BJ (cell line): Measurements from ENCODE around the gene SFXN4. TPM values are rescaled to one million over a fixed set of nuclear protein-coding genes. Genes with fewer than 3 reads are reported as not detected.
A peak's percentile ranks its signal among the peaks of the same experiment; 100 is the strongest.

Experiments
- CTCF ChIA-PET: fragments of 350-600 bp; formaldehyde crosslinking; extraction: SDS; loops from one replicate; lab custom pipeline; 2021; ENCODE audit warnings: antibody characterized with exemption, inconsistent platforms; lab: Yijun Ruan, JAX
- POLR2A ChIA-PET: fragments of 300-600 bp; sonication (Branson Sonifier 250); formaldehyde crosslinking; extraction: SDS; loops from one replicate; lab custom pipeline; 2021; ENCODE audit warnings: antibody characterized with exemption; lab: Charles Lee
- DNase-seq: peaks from one replicate; pipeline ENCODE4 v3.0.0-alpha.2; 2011; ENCODE audit warnings: low read depth
- H3K27me3 ChIP-seq: 2 replicates; pipeline ENCODE4 v1.6.0; 2011; ENCODE audit warnings: low read length; ENCODE audit not compliant: control insufficient read depth, insufficient read depth
- H3K36me3 ChIP-seq: 2 replicates; pipeline ENCODE4 v1.5.1; 2011; ENCODE audit warnings: low read length; ENCODE audit not compliant: control insufficient read depth, insufficient read depth
- H3K4me3 ChIP-seq: 2 replicates; pipeline ENCODE4 v1.5.1; 2011; ENCODE audit warnings: low read depth, mild to moderate bottlenecking, control low read depth, low read length
- polyA plus RNA-seq: library from polyadenylated mRNA; depleted of rRNA; stranded (reverse); fragments of >200 nt; gene quantifications from 2 replicates; pipeline ENCODE4 v1.2.3, GENCODE V29; 2011
- TF ChIP-seq, protein P1 (sequence below): IDR thresholded peaks from 2 replicates; pipeline ENCODE4 v1.5.1; 2011; ENCODE audit warnings: low read depth, mild to moderate bottlenecking, control low read depth, inconsistent platforms, low read length, moderate library complexity; ENCODE audit not compliant: insufficient read depth

Gene SFXN4
- polyA plus RNA-seq, 1 experiment: 9.6 TPM

DNA sequence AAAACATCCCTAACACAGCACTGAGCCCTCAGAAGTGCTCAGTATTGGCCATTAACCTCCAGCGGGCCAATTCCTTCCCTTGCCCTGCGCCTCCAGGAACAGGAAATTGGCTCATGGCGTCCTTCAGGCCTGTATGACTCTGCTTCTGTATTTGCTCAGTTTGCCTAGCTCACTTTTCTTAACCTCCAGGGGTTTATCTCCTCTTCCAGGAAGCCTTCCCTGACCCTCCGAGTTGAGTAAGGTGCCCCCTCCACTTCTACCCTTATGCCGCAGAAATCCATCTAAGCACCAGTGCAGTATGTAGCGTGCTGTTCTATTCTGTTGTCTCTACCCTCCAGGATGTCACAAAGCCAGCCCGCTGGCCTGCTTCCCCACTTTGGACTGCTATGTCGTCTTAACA is 1.1 kb upstream of the SFXN4 start:
- DNase-seq: no peak
- ChIA-PET CTCF (no interaction called here), POLR2A (no interaction called here)
- H3K36me3 ChIP-seq: peaks cover 16% of the 10 kb centered on the region
- TF ChIP-seq, protein P1, sequence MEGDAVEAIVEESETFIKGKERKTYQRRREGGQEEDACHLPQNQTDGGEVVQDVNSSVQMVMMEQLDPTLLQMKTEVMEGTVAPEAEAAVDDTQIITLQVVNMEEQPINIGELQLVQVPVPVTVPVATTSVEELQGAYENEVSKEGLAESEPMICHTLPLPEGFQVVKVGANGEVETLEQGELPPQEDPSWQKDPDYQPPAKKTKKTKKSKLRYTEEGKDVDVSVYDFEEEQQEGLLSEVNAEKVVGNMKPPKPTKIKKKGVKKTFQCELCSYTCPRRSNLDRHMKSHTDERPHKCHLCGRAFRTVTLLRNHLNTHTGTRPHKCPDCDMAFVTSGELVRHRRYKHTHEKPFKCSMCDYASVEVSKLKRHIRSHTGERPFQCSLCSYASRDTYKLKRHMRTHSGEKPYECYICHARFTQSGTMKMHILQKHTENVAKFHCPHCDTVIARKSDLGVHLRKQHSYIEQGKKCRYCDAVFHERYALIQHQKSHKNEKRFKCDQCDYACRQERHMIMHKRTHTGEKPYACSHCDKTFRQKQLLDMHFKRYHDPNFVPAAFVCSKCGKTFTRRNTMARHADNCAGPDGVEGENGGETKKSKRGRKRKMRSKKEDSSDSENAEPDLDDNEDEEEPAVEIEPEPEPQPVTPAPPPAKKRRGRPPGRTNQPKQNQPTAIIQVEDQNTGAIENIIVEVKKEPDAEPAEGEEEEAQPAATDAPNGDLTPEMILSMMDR: no peak
- H3K27me3 ChIP-seq: no peaks in the 10 kb centered on the region
- H3K4me3 ChIP-seq: no peak overlapping the region

DNA sequence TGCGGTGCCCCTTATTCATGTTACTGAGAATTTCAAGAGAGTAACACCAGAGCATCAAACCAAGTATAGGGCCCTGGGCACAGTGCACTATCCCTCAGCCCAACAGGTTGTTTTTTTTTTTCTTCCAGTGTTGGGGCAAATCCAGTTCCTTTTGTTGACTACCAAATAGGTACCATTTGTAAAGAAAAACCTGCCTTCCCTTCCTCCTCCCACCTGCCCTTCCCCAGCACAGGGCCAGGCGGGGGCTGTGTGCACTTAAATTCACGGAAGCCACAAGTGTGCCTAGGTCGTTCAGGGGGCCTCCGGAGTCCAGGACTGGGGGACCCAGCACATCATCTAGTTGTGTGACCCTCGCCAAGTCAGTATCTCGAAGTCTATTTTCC is 595 bp upstream of the SFXN4 start:
- H3K27me3 ChIP-seq: no peaks in the 10 kb centered on the region
- POLR2A ChIA-PET: no interaction called here
- TF ChIP-seq, protein P1: no peak
- H3K36me3 ChIP-seq: peaks cover 12% of the 10 kb centered on the region
- H3K4me3 ChIP-seq: peak overlapping the region; percentile 76
- DNase-seq: no peak
- CTCF ChIA-PET: no interaction called here

DNA sequence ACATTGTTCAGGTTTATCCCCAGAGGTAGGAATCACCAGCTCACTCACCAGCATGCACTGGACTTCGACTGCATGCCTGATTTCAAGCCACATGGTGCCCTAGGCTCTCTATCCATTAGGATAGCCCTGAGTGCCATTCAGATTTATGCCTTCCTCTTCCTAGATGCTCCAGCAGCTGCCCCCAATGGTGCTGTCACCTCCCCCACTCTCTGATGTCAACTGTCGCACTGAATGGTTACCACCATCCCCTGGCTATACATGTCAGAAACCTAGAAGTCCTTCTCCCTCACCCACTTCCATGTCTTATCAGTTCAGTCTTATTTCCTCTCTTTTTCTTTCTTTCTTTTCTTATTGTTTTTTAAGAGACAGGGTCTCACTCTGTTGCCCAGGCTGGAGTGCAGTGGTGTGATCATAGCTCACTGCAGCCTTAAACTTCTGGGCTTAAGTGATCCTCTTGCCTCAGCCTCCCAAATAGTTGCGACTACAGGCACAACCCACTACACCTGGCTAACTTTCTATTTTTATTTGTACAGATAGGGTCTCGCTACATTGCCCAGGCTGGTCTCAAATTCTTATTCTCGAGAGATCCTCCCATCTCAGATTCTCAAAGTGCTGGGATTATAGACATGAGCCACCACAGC is 2.9 kb downstream of the SFXN4 start:
- ChIA-PET CTCF (no interaction called here), POLR2A (no interaction called here)
- TF ChIP-seq, protein P1: no peak
- no peak for DNase-seq
- peaks cover 9% of the 10 kb centered on the region for H3K36me3 ChIP-seq
- no peaks in the 10 kb centered on the region for H3K27me3 ChIP-seq
- H3K4me3 ChIP-seq: no peak overlapping the region

DNA sequence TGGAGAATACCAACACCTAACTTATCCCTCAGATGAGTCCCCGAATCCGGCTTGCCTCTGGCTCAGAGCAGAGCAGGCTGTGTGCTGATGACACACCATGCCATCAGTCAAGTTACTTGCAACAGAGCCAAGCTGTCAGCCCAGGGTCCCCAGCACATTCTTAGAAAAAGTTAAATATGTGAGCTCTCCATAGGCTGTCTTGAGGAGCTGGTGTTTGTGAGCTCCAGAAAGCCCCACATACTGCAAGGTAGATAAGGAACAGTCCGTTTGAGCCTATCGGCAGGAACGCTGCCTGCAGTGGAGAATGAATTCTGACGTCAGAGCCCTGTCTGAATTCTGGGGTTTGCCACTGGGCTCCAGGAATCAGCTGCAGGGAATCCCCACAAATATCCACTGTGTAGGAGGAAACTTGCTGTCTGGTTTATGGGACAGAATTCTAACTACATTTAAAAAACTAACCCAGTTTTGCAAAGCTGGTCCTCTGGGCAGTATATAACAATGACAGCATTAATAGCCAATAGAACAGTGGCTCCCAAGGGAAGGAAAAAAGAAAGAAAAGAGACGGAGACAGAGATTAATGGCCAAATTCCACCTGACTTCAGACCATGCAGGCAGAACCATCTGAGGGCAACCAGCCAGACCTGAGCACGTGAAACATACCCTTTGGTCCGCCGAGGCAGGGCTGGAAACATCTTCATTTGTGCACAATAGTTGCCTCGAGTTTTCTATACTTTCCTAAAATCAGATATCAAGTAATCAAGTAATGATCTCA is 3.6 kb downstream of the SFXN4 start:
- Histone ChIP-seq H3K27me3 (no peaks in the 10 kb centered on the region), H3K4me3 (no peak overlapping the region), H3K36me3 (peaks cover 9% of the 10 kb centered on the region)
- DNase-seq: no peak
- TF ChIP-seq, protein P1: no peak
- CTCF ChIA-PET: no interaction called here
- POLR2A ChIA-PET: no interaction called here

- ChIA-PET CTCF (interaction anchor here (2.2 kb wide), 1 partner anchor 20 kb away, joined by 7 read pairs; no protein-coding TSS in a partner anchor), POLR2A (no interaction called here)
- Histone ChIP-seq H3K4me3 (no peak overlapping the region), H3K27me3 (no peaks in the 10 kb centered on the region), H3K36me3 (peaks cover 16% of the 10 kb centered on the region)
- no peak for DNase-seq
- TF ChIP-seq, protein P1: no peak
Observed at GRCh38 chr10:119159332-119159731, 6.2 kb downstream of the SFXN4 start.
